CD4-positive, CD25-positive, alpha-beta regulatory T cell (primary cell): Measurements from ENCODE around the gene TMED8. TPM values are rescaled to one million over a fixed set of nuclear protein-coding genes. Genes with fewer than 3 reads are reported as not detected.

Experiments used
- polyA plus RNA-seq, 4 donors: library from polyadenylated mRNA; unstranded; fragments of 300-500 nt; fragmentation: Illumina TruSeq; gene quantifications; one replicate each; pipeline ENCODE4 v1.2.3, GENCODE V29; 2021
- total RNA-seq: library from RNA; stranded (reverse); gene quantifications from one replicate; pipeline ENCODE4 v1.2.3, GENCODE V29; 2022

Gene TMED8
- total and polyA plus RNA-seq, 5 donors from 2014 or later: 4.3 to 10.5 (median 5.0) TPM

Other genes starting within 250 kb of the TMED8 start
- not detected for gene ZDHHC22, start 235.3 kb downstream of the TMED8 start, total RNA-seq
- not detected for gene ZDHHC22, start 235.3 kb downstream of the TMED8 start, polyA plus RNA-seq
- 1.2 TPM for gene TMEM63C, start 195.3 kb downstream of the TMED8 start, total RNA-seq
- not detected for gene TMEM63C, start 195.3 kb downstream of the TMED8 start, polyA plus RNA-seq
- gene NGB, start 105.9 kb downstream of the TMED8 start, total RNA-seq: not detected
- gene NGB, start 105.9 kb downstream of the TMED8 start, polyA plus RNA-seq: not detected
- gene POMT2, start 56.2 kb downstream of the TMED8 start, total RNA-seq: 11.3 TPM
- 1 to 10 TPM in 3 of 4 donors, under 1 TPM in 1; 0.53 to 2.4 (median 1.4) TPM for gene POMT2, start 56.2 kb downstream of the TMED8 start, polyA plus RNA-seq
- 5.2 TPM for gene GSTZ1, start 56.1 kb downstream of the TMED8 start, total RNA-seq
- gene GSTZ1, start 56.1 kb downstream of the TMED8 start, polyA plus RNA-seq: 10 to 100 TPM in 1 of 4 donors, 1 to 10 TPM in 3; 5.5 to 10.0 (median 9.1) TPM
- 0.42 TPM for gene SAMD15, start 285 bp upstream of the TMED8 start, total RNA-seq
- gene SAMD15, start 285 bp upstream of the TMED8 start, polyA plus RNA-seq: not detected
- gene NOXRED1, start 46.4 kb upstream of the TMED8 start, total RNA-seq: 0.39 TPM
- gene NOXRED1, start 46.4 kb upstream of the TMED8 start, polyA plus RNA-seq: under 1 TPM in 2 of 4 donors, not detected in 2; 0.37 to 0.51 TPM
- gene VIPAS39, start 80.5 kb upstream of the TMED8 start, total RNA-seq: 16.6 TPM
- 10 to 100 TPM; 12.4 to 14.6 (median 13.4) TPM for gene VIPAS39, start 80.5 kb upstream of the TMED8 start, polyA plus RNA-seq
- gene AHSA1, start 81.0 kb upstream of the TMED8 start, total RNA-seq: 66.9 TPM
- gene AHSA1, start 81.0 kb upstream of the TMED8 start, polyA plus RNA-seq: 100 to 1,000 TPM; 105 to 134 (median 122) TPM
- gene ISM2, start 121.7 kb upstream of the TMED8 start, total RNA-seq: not detected
- gene ISM2, start 121.7 kb upstream of the TMED8 start, polyA plus RNA-seq: not detected
- gene SPTLC2, start 239.5 kb upstream of the TMED8 start, total RNA-seq: 18.1 TPM
- gene SPTLC2, start 239.5 kb upstream of the TMED8 start, polyA plus RNA-seq: 10 to 100 TPM in 2 of 4 donors, 1 to 10 TPM in 2; 8.9 to 11.4 (median 9.8) TPM